Esophagus squamous epithelium (tissue), 5 donors: ENCODE results near the gene NKX3-2. TPM values are rescaled to one million over a fixed set of nuclear protein-coding genes. Genes with fewer than 3 reads are reported as not detected.

Source experiments
- DNase-seq: peaks from one replicate; lab custom pipeline; 2025; lab: John Stamatoyannopoulos, UW
- H3K27ac ChIP-seq, 4 donors: fragments of 200-600 bp; sonication (generic); one replicate each; pipeline ENCODE4 v1.5.1; 2016 to 2019; ENCODE audit warnings: mild to moderate bottlenecking in 1 of 4
- H3K27me3 ChIP-seq, 4 donors: fragments of 200-600 bp; sonication (generic); 1 replicate in 3 of 4; 2 replicates in 1 of 4; pipeline versions ENCODE4 v1.5.1 to v1.6.0; 2017 to 2021; ENCODE audit warnings: antibody characterized with exemption in 1 of 4
- H3K36me3 ChIP-seq, 3 donors: fragments of 200-600 bp; sonication (generic); one replicate each; pipeline ENCODE4 v1.5.1; 2016 to 2019
- H3K4me1 ChIP-seq, 3 donors: fragments of 200-600 bp; sonication (generic); one replicate each; pipeline ENCODE4 v1.5.1; 2017 to 2019
- H3K4me3 ChIP-seq, 4 donors: fragments of 200-600 bp; sonication (generic); 1 replicate in 3 of 4; 2 replicates in 1 of 4; pipeline ENCODE4 v1.5.1; 2016 to 2019; ENCODE audit warnings: mild to moderate bottlenecking in 2 of 4, moderate library complexity in 1 of 4
- H3K9me3 ChIP-seq, 3 donors: fragments of 200-600 bp; sonication (generic); one replicate each; pipeline ENCODE4 v1.5.1; 2016 to 2019
- POLR2A ChIP-seq, 4 donors: fragments of 450-650 bp; IDR thresholded peaks; one replicate each; pipeline ENCODE4 v1.6.1; 2017; ENCODE audit warnings: antibody characterized with exemption in 4 of 4, mild to moderate bottlenecking in 4 of 4, moderate library complexity in 3 of 4
- WGBS, 2 donors: methylation state at CpG; one replicate each; pipeline ENCODE4 v1.1.5; 2018; 5-methylcytosine and 5-hydroxymethylcytosine counted together
- intact Hi-C: fragments of 100-400 bp; cut with DNase I; formaldehyde crosslinking; loops from one replicate; pipeline ENCODE4 v1.15.0; 2022
- total RNA-seq, 4 donors: library from RNA; depleted of rRNA; stranded (reverse); fragments of >200 nt; gene quantifications; one replicate each; pipeline ENCODE4 v1.1.0, GENCODE V29; 2016
- TF ChIP-seq, protein P1 (sequence below), 6 experiments: fragments of 450-650 bp in 4 of 6; fragments of 200-600 bp in 2 of 6; sonication (generic) in 2 of 6; IDR thresholded peaks; one replicate each; pipeline ENCODE4 v1.5.1; 2016 to 2019; ENCODE audit warnings: antibody characterized with exemption in 6 of 6, mild to moderate bottlenecking in 4 of 6, moderate library complexity in 4 of 6
- donor health status: DM: yes; HTN: yes; CAD: no.

The NKX3-2 gene
- total RNA-seq, 4 donors from 2014 or later, result 0.19 to 0.62 TPM; not detected in 2

DNA sequence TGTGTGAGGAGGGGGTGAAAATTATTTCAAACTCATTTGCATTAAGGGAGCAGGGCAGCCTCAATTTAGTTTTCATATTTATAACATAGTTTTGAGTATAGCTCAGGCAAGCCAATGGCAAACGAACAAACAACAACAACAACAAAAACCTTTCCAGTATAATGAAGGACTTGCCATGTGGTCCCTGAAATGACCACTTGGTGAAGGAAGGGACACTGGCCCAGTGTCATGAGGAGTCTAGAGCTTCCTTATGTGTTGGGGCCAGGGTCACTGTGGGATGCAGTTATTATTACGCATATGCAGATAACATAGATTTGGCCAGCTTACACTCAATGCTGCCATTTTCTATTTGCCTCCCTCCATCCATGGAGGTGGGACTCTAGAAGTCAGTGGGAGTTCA lies 23.3 kb downstream of the NKX3-2 start:
- intact Hi-C loops, result no loop called here
- WGBS, 2 donors, result 37 to 67% methylated on average over 1 to 2 of the region's 2 CpGs
- Histone ChIP-seq H3K4me1 (peaks cover 0 to 13% (median 5%) of the 10 kb centered on the region in 3 donors), H3K36me3 (peaks cover 0 to 5% (median 0%) of the 10 kb centered on the region in 3 donors), H3K4me3 (no peak overlapping the region), H3K27me3 (peaks cover 26 to 82% (median 35%) of the 10 kb centered on the region in 4 donors), H3K27ac (no peak overlapping the region), H3K9me3 (peaks cover 0 to 20% (median 13%) of the 10 kb centered on the region in 3 donors)
- DNase-seq, result no peak
- TF ChIP-seq, protein P1, sequence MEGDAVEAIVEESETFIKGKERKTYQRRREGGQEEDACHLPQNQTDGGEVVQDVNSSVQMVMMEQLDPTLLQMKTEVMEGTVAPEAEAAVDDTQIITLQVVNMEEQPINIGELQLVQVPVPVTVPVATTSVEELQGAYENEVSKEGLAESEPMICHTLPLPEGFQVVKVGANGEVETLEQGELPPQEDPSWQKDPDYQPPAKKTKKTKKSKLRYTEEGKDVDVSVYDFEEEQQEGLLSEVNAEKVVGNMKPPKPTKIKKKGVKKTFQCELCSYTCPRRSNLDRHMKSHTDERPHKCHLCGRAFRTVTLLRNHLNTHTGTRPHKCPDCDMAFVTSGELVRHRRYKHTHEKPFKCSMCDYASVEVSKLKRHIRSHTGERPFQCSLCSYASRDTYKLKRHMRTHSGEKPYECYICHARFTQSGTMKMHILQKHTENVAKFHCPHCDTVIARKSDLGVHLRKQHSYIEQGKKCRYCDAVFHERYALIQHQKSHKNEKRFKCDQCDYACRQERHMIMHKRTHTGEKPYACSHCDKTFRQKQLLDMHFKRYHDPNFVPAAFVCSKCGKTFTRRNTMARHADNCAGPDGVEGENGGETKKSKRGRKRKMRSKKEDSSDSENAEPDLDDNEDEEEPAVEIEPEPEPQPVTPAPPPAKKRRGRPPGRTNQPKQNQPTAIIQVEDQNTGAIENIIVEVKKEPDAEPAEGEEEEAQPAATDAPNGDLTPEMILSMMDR (IDR thresholded peaks at IDR 0.05), result no peak
- no peak for TF ChIP-seq POLR2A (IDR thresholded peaks at IDR 0.05)

DNA sequence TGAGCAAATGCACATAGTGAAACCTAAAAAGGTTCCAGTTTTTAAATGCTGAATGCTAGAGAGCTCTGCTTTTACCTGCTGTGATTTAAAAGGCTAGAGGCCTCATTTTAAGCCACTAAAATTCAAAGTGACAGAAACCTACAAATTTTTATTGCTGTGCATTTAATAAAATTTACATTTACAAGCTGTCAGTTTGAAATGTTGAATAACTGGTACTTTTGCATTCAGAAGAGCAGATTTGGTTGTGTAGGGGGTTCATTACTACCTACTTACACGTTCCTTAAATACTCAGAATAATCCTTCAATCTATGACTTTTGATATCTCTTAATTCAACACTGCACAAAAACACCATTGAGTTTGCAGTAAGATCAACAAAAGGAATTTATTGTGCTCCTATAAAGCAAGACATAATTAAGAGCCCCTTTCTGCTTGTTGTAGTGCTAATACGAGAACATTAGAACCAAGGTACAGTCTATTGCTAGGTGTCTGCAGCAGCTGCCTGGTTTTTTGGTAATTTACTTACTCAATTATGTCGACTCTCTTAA lies 27.9 kb downstream of the NKX3-2 start:
- intact Hi-C loops, result no loop called here
- Histone ChIP-seq H3K36me3 (no peaks in the 10 kb centered on the region), H3K27ac (no peak overlapping the region), H3K4me1 (no peaks in the 10 kb centered on the region), H3K9me3 (no peaks in the 10 kb centered on the region), H3K4me3 (no peak overlapping the region), H3K27me3 (peaks cover 0 to 67% (median 4%) of the 10 kb centered on the region in 4 donors)
- no peak for DNase-seq
- WGBS, 2 donors, result 66 to 68% methylated on average over 3 of the region's 3 CpGs
- TF ChIP-seq, protein P1 (IDR thresholded peaks at IDR 0.05), result no peak
- TF ChIP-seq POLR2A (IDR thresholded peaks at IDR 0.05), result no peak

DNA sequence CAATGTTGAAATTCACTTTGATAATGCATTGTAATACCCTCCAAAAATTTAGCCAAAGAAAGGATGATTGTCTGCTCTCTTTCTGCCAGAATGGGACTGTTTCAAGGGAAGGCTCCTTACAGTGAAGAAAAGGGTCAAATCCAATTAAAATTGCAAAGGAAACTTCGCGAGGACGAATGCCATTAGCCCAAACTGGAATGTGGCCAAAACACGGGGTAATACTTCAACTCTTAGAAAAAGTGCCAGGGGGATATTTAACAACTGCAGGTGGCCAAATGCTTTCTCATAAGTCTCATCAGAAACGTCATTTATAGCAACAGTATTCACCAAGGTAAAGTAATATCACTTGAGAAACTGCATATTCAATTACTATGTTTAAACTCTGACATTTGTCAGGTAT lies 29.0 kb downstream of the NKX3-2 start:
- WGBS, 2 donors, result 21 to 31% methylated on average over 5 of the region's 5 CpGs
- no peaks in the 10 kb centered on the region for H3K4me1 ChIP-seq
- no peaks in the 10 kb centered on the region for H3K36me3 ChIP-seq
- no peak overlapping the region for H3K27ac ChIP-seq
- H3K27me3 ChIP-seq, result peaks cover 0 to 56% (median 0%) of the 10 kb centered on the region in 4 donors
- TF ChIP-seq POLR2A (IDR thresholded peaks at IDR 0.05), result no peak
- TF ChIP-seq, protein P1 (IDR thresholded peaks at IDR 0.05), result no peak
- H3K4me3 ChIP-seq, result no peak overlapping the region
- DNase-seq, result no peak
- H3K9me3 ChIP-seq, result no peaks in the 10 kb centered on the region
- intact Hi-C loops, result no loop called here

DNA sequence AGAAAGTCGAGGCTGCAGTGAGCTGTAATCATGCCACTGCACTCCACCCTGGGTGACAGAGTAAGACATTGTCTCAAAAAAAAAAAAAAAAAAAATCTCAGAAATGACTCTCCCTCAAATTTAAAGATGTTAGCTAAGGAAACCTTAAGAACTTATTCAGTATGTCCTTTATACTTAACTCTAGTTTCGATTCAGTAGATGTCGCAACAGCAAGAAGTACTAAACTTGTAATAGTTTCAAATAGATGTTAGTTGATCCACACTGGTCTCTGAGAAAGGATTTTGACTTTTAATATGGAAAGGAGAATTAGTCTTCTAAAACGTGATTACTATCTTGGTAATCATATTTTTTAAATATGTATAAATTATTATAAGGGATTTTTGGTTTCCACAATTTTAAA lies 29.6 kb downstream of the NKX3-2 start:
- TF ChIP-seq POLR2A (IDR thresholded peaks at IDR 0.05), result no peak
- TF ChIP-seq, protein P1 (IDR thresholded peaks at IDR 0.05), result no peak

DNA sequence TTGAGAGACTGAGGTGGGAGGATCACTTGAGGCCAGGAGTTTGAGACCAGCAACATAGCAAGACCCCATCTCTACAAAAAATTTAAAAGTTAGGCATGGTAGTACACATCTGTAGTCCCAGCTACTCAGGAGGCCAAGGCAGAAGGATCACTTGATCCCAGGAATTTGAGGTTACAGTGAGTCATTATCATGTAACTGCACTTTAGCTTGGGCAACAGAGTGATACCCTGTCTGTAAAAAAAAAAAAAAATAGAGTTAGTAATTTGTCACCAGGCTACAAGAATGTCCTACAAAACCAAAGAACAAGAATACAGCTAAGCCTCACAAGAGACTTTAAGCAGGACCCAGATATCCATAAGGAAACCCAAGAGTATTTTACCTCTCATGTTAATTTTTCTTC lies 33.2 kb downstream of the NKX3-2 start:
- no peak for TF ChIP-seq POLR2A (IDR thresholded peaks at IDR 0.05)
- TF ChIP-seq, protein P1 (IDR thresholded peaks at IDR 0.05), result no peak
- Histone ChIP-seq H3K36me3 (no peaks in the 10 kb centered on the region), H3K27ac (no peak overlapping the region)

More for the DNA sequence above, 29.6 kb downstream of the NKX3-2 start:
- no peak for DNase-seq
- intact Hi-C loops, result no loop called here
- H3K27ac ChIP-seq, result no peak overlapping the region
- H3K9me3 ChIP-seq, result no peaks in the 10 kb centered on the region
- H3K27me3 ChIP-seq, result peaks cover 0 to 51% (median 0%) of the 10 kb centered on the region in 4 donors
- WGBS, 2 donors, result 78% methylated on average over 4 of the region's 4 CpGs
- no peak overlapping the region for H3K4me3 ChIP-seq
- no peaks in the 10 kb centered on the region for H3K36me3 ChIP-seq
- no peaks in the 10 kb centered on the region for H3K4me1 ChIP-seq

More for the DNA sequence above, 33.2 kb downstream of the NKX3-2 start:
- Histone ChIP-seq H3K4me1 (no peaks in the 10 kb centered on the region), H3K27me3 (peaks cover 0 to 32% (median 0%) of the 10 kb centered on the region in 4 donors), H3K4me3 (no peak overlapping the region), H3K9me3 (no peaks in the 10 kb centered on the region)
- intact Hi-C loops, result no loop called here
- DNase-seq, result no peak
